GM18909 (cell line): ENCODE measurements around the gene MCM3.

Experiments
- ATAC-seq: cut with Tn5 transposase; IDR thresholded peaks from one replicate; pipeline ENCODE4 v1.9.1; 2021; ENCODE audit warnings: mild to moderate bottlenecking; ENCODE audit not compliant: unreplicated experiment, poor library complexity

Gene MCM3

GRCh38 chr6:52254731-52255378 lies 29.7 kb downstream of the MCM3 start:
- no peak for ATAC-seq

- no peak for ATAC-seq
These were observed 31.0 kb downstream of the MCM3 start for GRCh38 chr6:52253494-52253893.

- no peak for ATAC-seq
These were observed 33.4 kb downstream of the MCM3 start for GRCh38 chr6:52251113-52251512.

GRCh38 chr6:52249078-52249477 lies 35.5 kb downstream of the MCM3 start:
- ATAC-seq: no peak

- ATAC-seq: no peak
These were observed 39.1 kb downstream of the MCM3 start for GRCh38 chr6:52245425-52245824.

GRCh38 chr6:52244400-52244799 lies 40.1 kb downstream of the MCM3 start, which contains the start of gene IL17F:
Gene IL17F (minus strand): TSS chr6:52244500. CDS start chr6:52244429, 71 bp downstream.
- ATAC-seq: no peak

GRCh38 chr6:52243282-52243893 lies 41.2 kb downstream of the MCM3 start:
- no peak for ATAC-seq

- ATAC-seq: no peak
These were observed 42.7 kb downstream of the MCM3 start for GRCh38 chr6:52241819-52242218.

- peak; percentile 79 for ATAC-seq
These were observed 50.3 kb downstream of the MCM3 start for GRCh38 chr6:52233975-52234823.

GRCh38 chr6:52233005-52233404 lies 51.5 kb downstream of the MCM3 start:
- no peak for ATAC-seq

- no peak for ATAC-seq
These were observed 53.0 kb downstream of the MCM3 start for GRCh38 chr6:52231406-52232127.

- no peak for ATAC-seq
These were observed 53.9 kb downstream of the MCM3 start for GRCh38 chr6:52230685-52231084.

GRCh38 chr6:52227495-52227894 lies 57.0 kb downstream of the MCM3 start:
- peak; percentile 100 for ATAC-seq

GRCh38 chr6:52221302-52221701 lies 63.2 kb downstream of the MCM3 start:
- peak; percentile 83 for ATAC-seq

GRCh38 chr6:52217761-52218160 lies 66.8 kb downstream of the MCM3 start:
- no peak for ATAC-seq

- ATAC-seq: no peak
These were observed 67.5 kb downstream of the MCM3 start for GRCh38 chr6:52216932-52217575.

- no peak for ATAC-seq
These were observed 68.8 kb downstream of the MCM3 start for GRCh38 chr6:52215787-52216186.
